ENCODE results near the gene CNTNAP4. TPM values are rescaled to one million over a fixed set of nuclear protein-coding genes. Genes with fewer than 3 reads are reported as not detected.

The CNTNAP4 gene
- total RNA-seq, 1 donor from 2014 or later, result 5.4 TPM

DNA sequence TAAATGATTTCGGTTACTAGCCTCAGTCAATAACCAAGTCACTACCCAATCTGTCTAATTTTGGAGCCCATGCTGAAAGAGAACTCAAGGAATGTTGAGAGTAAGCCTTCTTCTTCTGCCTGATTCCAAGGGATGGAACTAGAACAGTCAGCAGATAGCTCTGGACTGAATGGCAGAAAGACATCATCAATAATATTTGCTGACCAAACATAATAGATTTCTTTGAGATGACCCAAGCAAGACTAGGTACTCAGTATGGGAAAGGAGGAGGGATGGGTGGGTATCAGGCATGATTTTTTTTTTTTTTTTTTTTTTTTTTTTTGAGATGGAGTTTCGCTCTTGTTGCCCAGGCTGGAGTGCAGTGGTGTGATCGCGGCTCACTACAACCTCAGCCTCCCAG is 330.1 kb downstream of the CNTNAP4 start:
- no peak for DNase-seq

Small RNA genes within 50 kb of the gene (small RNA-seq; reads per million reads assigned to genes)
- gene RF00133 (ENCODE audit: low replicate concordance), result not detected
- gene RN7SKP233 (ENCODE audit: low replicate concordance), result not detected
